HG03039 (cell line): ENCODE data around the gene SPATA6L.
"Not testable (repeated sequence)": the region's sequence is repeated elsewhere in the genome, so short reads cannot be mapped to it uniquely, and the experiment has no call there.

Experiments used
- ATAC-seq: cut with Tn5 transposase; IDR thresholded peaks from one replicate; pipeline ENCODE4 v1.9.1; 2021; ENCODE audit warnings: mild to moderate bottlenecking, moderate library complexity; ENCODE audit not compliant: unreplicated experiment

Gene SPATA6L

GRCh38 chr9:4640027-4640426 is 26.3 kb downstream of the SPATA6L start:
- ATAC-seq = no peak

- ATAC-seq = no peak
These were observed 26.9 kb downstream of the SPATA6L start for GRCh38 chr9:4639420-4639819.

- no peak for ATAC-seq
These were observed 27.3 kb downstream of the SPATA6L start for GRCh38 chr9:4638968-4639367.

DNA sequence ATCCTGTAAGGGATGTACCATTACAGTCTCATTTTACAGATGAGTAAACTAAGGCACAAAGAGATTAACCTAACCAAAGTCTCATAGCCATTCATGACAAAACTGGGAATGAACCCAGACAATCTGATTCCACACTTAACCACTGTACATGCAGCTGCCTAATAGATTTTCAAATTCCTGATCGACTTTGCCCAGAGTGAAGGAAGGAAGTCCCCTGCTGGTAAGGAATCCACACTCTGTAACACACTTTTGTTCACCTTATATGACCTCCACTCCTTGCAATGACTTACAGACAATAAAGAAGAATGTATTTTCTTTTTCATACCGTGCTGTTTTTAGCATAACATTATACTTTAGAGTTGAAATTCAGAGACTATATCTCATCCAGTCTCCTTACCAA is 35.4 kb downstream of the SPATA6L start:
- no peak for ATAC-seq

DNA sequence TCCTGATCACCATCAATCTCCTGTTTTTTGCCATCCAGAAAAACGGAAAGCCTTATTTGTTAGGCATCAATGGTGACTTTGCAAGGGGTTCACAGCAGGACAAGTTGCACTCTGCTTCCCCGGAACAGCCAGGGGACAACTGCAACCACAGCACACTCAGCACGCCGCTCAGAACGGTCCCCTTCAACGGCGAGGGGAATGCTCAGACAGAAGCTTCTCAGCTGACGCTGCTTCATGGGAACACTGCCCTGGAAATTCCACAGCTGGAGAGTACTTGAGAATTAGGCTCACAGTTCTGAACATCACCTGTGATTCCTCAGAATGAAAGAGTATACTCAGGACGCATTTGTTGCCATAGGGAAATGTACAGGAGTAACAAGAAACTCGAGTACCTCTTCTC is 44.3 kb downstream of the SPATA6L start:
- no peak for ATAC-seq

GRCh38 chr9:4620881-4621555 is 45.3 kb downstream of the SPATA6L start:
- no peak for ATAC-seq

DNA sequence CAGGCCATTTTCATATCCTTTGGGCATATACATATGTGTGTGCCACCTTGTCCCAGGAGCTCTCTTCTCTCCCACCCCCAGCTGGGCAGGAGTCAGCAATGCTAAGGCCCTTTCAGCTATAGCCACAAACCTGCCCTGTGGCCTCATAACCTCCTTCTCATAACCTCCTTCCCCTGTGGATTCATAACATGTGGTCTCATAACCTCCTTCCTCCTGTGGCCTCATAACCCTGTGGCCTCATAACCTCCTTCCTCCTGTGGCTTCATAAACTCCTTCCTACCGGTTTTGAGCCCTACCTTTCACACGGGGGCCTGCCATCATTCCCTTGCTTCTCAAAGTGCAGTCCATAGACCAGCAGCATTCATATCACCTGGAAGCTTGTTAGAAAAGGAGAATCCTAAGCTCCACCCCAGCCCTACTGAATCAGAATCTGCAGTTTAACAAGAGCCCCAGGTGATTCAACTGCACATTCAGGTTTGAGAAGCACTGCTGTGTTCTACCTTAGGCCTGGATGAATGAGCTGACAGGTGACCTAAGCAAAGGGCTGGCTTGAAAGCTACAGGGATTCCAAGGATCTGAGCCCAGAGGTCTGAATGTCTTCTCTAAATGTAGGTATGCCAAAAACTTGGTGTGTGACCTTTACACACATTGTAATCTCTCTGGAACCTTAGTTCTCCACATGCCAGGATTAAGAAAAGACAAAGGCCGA is 46.1 kb downstream of the SPATA6L start:
- ATAC-seq = no peak

DNA sequence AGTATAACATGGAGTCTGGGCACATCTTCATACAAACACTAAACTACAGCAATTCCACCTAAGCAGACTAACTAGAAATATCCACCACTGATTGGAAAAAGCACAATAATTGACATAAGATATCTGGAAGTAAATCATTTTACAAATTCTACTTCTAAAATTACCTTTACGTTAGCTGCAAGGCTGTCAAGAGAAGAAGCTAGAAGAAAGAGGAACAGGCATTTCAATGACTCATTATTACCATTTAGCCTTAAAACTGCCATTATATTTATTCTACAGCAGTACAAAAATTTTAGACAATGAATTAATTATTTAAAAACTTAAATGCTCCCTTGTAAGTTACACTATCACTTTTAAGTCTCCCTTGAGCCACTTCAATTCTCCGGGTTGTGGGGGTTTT is 47.6 kb downstream of the SPATA6L start:
- no peak for ATAC-seq

GRCh38 chr9:4617752-4618151 is 48.5 kb downstream of the SPATA6L start:
- ATAC-seq = no peak

DNA sequence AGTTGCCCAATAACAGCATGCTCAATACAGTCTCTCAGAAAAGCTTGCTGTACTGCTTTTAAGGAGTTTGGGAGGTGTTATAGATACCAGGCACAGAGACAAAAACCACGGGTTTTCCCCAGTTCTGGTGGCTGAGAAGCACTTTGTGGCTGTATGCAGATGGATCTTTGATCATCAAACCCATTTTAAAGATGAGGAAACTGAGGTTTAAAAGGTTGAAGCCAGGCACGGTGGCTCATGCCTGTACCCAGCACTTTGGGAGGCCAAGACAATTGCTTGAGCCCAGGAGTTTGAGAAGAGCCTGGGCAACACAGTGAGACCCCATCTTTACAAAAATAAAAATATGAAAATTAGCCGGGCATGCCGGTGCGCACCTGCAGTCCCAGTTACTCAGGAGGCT is 50.5 kb downstream of the SPATA6L start:
- no peak for ATAC-seq

DNA sequence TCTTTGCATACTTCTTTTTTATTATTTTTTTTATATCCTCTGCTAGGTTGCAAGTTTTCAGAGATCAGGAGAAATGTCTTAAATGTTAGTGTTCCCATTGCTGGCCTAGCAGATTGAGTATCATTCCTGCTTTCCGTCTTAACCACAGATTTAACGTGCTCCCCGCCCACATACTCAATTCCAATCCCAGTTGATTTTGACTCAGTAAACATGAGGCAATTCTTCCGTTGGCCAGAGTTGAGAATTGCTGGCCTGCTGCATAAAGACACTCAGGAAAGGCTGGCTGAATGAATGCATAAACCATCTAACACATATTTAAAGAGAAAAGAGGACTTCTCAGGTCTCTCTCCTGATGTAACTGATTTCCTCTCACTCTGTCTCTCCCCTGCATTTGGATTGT is 51.0 kb downstream of the SPATA6L start:
- ATAC-seq = no peak

DNA sequence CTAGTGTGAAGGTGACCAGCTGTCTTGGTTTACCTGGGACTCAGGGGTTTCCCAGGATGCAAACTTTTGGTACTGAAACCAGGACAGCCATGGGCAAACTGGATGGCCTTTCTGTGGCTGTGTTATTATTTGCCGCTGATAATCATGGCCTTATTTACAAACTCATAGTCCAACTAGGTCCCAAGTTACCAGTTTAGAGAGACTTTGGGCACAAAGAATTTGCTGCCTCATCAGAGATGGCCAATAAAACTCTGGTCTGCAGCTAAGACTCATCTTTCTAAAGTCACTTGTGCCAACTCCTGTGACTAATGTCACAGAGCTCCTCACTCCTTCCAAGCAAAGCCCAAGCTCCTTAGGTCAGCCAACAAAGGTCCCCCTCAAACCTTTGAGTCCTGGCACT is 51.7 kb downstream of the SPATA6L start:
- no peak for ATAC-seq

- not testable (repeated sequence) for ATAC-seq
These were observed 60.2 kb downstream of the SPATA6L start for GRCh38 chr9:4606033-4606432.

DNA sequence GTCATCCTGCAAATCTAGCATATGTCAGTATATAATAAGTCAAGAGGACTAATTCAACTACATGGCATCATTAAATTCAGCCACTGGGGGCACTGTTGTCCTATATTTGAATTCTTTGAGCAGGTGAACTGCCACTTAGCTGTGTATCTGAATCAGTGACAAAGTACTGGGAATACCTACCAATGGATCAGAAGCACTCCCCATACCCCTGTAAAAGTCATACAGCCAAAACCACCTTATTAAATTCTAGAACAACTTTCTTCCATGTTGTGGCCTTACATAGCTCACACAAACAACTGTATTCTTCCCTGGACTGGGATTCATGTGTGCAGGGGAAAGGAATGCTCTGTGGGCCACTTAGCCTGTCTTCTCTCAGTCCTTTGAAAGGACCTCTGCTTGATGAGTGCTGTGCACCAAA is 61.6 kb downstream of the SPATA6L start:
- no peak for ATAC-seq

DNA sequence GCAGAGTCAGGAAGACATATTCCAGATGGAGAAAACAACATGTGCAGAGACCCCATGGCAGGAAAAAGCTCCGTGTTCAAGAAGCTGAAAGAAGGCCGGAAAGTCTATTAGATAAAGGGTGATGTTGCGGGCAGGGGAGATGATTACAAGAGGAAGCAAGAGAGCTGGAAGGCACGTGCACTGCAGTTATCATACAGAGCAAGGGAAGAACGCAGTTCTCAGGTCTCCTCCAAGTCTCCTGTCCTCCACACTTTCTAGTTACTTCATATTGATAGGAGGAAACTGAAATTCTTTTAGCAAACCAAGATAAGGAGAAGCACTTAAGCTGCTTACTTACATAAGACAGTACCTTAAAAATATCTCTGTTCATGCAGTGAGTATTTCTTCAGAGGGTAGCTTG is 62.5 kb downstream of the SPATA6L start:
- no peak for ATAC-seq

DNA sequence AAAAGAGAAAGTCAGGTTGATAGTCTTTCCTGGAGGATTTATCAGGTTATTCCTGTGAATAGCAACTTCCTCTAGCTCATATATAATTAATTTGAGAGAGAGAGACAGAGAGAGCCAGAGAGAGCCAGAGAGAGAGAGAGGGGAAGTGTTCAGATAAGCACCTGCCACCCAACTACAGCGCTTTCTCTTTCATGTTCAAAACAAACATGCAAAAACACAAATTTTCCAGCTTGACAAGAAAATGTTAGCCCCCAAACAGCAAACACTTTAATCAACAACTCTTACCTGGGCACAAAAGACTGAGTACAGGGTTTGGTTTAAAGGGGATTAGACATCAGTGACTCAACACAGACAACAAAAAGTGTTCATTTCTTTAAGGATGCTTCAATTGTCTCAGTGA is 65.9 kb downstream of the SPATA6L start:
- ATAC-seq = no peak

DNA sequence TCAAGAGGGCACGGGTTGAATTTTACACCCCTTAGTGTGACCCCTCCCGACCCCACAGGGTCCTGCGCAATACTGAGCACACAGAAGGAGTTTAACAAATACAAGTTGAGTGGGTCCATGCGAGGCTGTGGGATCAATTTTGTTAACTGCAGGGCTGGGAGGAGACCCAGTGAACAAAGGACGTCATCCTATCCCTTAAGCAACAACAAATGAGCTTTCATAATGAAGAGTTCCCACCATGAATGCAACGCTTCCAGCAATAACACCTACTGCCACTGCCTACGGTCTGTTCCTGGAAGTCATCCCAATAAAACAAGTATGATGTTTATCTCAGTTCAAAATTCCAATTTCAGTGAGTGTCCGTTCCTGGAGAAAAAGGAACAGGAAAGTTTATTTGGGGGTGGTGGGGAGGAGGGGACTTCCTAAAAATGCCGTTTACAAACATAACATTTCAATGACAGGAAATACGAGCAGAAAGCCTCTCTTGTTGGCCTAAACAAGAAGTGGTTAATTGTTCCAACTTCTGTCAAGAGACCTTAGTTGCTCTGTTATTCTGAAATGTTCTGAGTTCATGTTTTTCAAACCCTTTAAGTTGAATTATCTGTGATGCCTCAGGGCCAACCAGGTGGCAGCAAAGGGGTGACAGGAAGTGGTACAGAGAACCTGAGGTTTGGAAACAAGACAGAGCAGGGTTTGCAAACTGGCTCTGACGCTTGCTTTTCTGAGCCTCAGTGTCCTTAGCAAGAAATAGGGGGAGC is 69.9 kb downstream of the SPATA6L start:
- no peak for ATAC-seq

- ATAC-seq = no peak
These were observed 71.3 kb downstream of the SPATA6L start for GRCh38 chr9:4594994-4595393.

- no peak for ATAC-seq
These were observed 71.7 kb downstream of the SPATA6L start for GRCh38 chr9:4594545-4594944.

GRCh38 chr9:4592886-4593285 is 73.4 kb downstream of the SPATA6L start:
- ATAC-seq = no peak

GRCh38 chr9:4592295-4592694 is 74.0 kb downstream of the SPATA6L start:
- ATAC-seq = no peak

DNA sequence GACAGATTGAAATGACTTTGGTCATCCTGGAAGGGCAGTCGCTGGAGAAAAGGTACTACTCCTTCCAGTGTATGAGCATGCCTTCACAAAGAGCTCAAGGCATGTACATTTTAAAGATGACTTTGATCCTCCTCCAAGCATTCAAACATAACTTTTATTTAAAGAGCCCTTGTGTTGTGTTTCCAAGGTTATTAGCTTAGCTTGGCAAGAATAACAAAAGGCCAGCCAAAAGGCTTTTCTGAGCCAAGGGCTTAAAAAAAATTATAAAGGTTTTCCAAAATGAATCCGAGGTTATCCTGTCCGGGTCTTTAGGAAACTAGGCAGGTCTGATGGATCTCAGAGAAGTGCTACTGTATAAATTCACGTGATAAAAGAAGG is 75.2 kb downstream of the SPATA6L start:
- ATAC-seq = no peak
